NCI-H748 (cell line): ENCODE data around the gene DNMBP.

Experiments
- DNase-seq: peaks from one replicate; lab custom pipeline; 2025; ENCODE audit not compliant: unreplicated experiment; lab: John Stamatoyannopoulos, UW

The DNMBP gene

GRCh38 chr10:99832439-99832838 lies 177.3 kb downstream of the DNMBP start:
- no peak for DNase-seq

GRCh38 chr10:99828464-99828863 lies 181.3 kb downstream of the DNMBP start:
- no peak for DNase-seq

GRCh38 chr10:99827936-99828335 lies 181.8 kb downstream of the DNMBP start:
- DNase-seq = no peak
